Endothelial cell (in vitro differentiated cells): ENCODE measurements around the gene UPF3B. TPM values are rescaled to one million over a fixed set of nuclear protein-coding genes. Genes with fewer than 3 reads are reported as not detected.

Source experiments
- DNase-seq: peaks from one replicate; pipeline ENCODE4 v3.0.0; 2021; ENCODE audit warnings: low spot score
- H3K27ac Mint-ChIP-seq: one replicate; pipeline ENCODE4 v1.8.0; 2021; ENCODE audit warnings: mixed read lengths, inconsistent platforms; ENCODE audit not compliant: unreplicated experiment
- H3K27me3 Mint-ChIP-seq: one replicate; pipeline ENCODE4 v1.8.0; 2021; ENCODE audit warnings: mild to moderate bottlenecking, moderate library complexity, mixed read lengths, inconsistent platforms; ENCODE audit not compliant: unreplicated experiment
- H3K36me3 Mint-ChIP-seq: one replicate; pipeline ENCODE4 v1.8.0; 2021; ENCODE audit warnings: mild to moderate bottlenecking, low read depth, mixed read lengths, inconsistent platforms; ENCODE audit not compliant: unreplicated experiment
- H3K4me1 Mint-ChIP-seq: one replicate; pipeline ENCODE4 v1.8.0; 2021; ENCODE audit warnings: mild to moderate bottlenecking, mixed read lengths, inconsistent platforms; ENCODE audit not compliant: unreplicated experiment
- H3K4me3 Mint-ChIP-seq: one replicate; pipeline ENCODE4 v1.8.0; 2021; ENCODE audit warnings: mild to moderate bottlenecking, mixed read lengths, inconsistent platforms; ENCODE audit not compliant: unreplicated experiment
- H3K9me3 Mint-ChIP-seq: one replicate; pipeline ENCODE4 v1.8.0; 2021; ENCODE audit warnings: mixed read lengths, inconsistent platforms; ENCODE audit not compliant: unreplicated experiment
- total RNA-seq: library from RNA; stranded (reverse); fragmentation: NEBNext Ultra II Directional; extraction: Animal tissue kit (Norgen Biotek cat#: 25700); gene quantifications from one replicate; pipeline ENCODE4 v1.2.1, GENCODE V29; 2021; ENCODE audit not compliant: unreplicated experiment
- TF ChIP-seq, protein P1 (sequence below): fragments of 200-600 bp; sonication (generic); IDR thresholded peaks from one replicate; pipeline ENCODE4 v1.5.0; 2021; ENCODE audit warnings: antibody characterized with exemption; ENCODE audit not compliant: unreplicated experiment

UPF3B gene
- total RNA-seq, 1 donor from 2014 or later, result 11.8 TPM

DNA sequence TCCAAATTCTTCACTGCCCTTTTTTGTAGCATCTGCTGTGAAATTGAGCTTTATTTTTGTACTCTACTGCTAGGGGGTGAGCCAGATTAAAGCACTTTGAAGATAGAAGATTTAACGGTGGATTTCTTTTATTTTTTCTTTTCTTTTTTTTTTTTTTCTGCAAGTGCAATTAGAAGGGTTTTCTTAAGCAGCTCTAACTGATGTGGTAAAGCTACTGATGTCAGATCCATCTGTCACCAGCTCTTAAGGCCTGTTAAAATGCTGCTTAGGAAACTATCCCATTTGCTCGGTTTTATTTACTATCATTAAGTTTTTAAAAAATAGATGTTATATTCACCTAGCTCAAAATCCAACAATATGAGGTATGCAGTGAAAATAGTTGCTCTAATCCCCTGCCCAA lies 26.0 kb upstream of the UPF3B start:
- H3K27me3 Mint-ChIP-seq, result no peaks in the 10 kb centered on the region
- DNase-seq, result no peak
- H3K36me3 Mint-ChIP-seq, result no peaks in the 10 kb centered on the region
- H3K9me3 Mint-ChIP-seq, result no peaks in the 10 kb centered on the region
- TF ChIP-seq, protein P1, sequence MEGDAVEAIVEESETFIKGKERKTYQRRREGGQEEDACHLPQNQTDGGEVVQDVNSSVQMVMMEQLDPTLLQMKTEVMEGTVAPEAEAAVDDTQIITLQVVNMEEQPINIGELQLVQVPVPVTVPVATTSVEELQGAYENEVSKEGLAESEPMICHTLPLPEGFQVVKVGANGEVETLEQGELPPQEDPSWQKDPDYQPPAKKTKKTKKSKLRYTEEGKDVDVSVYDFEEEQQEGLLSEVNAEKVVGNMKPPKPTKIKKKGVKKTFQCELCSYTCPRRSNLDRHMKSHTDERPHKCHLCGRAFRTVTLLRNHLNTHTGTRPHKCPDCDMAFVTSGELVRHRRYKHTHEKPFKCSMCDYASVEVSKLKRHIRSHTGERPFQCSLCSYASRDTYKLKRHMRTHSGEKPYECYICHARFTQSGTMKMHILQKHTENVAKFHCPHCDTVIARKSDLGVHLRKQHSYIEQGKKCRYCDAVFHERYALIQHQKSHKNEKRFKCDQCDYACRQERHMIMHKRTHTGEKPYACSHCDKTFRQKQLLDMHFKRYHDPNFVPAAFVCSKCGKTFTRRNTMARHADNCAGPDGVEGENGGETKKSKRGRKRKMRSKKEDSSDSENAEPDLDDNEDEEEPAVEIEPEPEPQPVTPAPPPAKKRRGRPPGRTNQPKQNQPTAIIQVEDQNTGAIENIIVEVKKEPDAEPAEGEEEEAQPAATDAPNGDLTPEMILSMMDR, result no peak
- no peak overlapping the region for H3K27ac Mint-ChIP-seq
- H3K4me3 Mint-ChIP-seq, result no peak overlapping the region
- peaks cover 12% of the 10 kb centered on the region for H3K4me1 Mint-ChIP-seq

GRCh38 chrX:119871599-119872395 lies 19.0 kb upstream of the UPF3B start, which contains the start of the genes NDUFA1 and RNF113A:
Gene NDUFA1, plus strand, starts transcription at chrX:119871832. Its CDS starts 80 bp downstream, at chrX:119871912.
Gene RNF113A, minus strand, starts transcription at chrX:119871733. Its CDS starts 120 bp downstream, at chrX:119871613.
- TF ChIP-seq, protein P1, result no peak
- H3K27ac Mint-ChIP-seq, result peak within 1 kb of the TSS; percentile 96
- H3K4me1 Mint-ChIP-seq, result peaks cover 14% of the 10 kb centered on the region
- H3K9me3 Mint-ChIP-seq, result no peaks in the 10 kb centered on the region
- peak; percentile 66 for DNase-seq
- H3K27me3 Mint-ChIP-seq, result peaks cover 6% of the 10 kb centered on the region
- no peaks in the 10 kb centered on the region for H3K36me3 Mint-ChIP-seq
- peak within 1 kb of the TSS; percentile 96 for H3K4me3 Mint-ChIP-seq

DNA sequence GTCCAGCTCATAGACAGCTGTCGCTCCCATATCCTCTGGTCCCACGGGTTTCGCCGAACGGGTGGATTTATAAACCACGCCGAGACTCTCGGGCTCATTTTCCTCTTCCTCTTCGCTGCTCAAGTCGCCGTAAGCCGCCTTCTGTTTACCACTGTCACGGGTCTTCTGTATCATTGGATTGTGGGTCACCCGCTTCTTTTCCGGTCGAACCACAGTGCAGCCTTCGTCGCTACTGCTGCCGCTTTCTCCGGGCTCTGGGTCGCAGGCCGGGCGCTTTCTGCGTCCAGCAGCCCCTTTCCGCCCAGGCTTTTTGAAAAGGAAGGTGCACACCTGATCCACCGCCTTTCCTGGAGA lies 18.5 kb upstream of the UPF3B start:
- peak overlapping the region; percentile 96 for H3K4me3 Mint-ChIP-seq
- peak; percentile 11 for DNase-seq
- no peaks in the 10 kb centered on the region for H3K36me3 Mint-ChIP-seq
- no peaks in the 10 kb centered on the region for H3K9me3 Mint-ChIP-seq
- peaks cover 14% of the 10 kb centered on the region for H3K4me1 Mint-ChIP-seq
- H3K27ac Mint-ChIP-seq, result peak overlapping the region; percentile 96
- TF ChIP-seq, protein P1, result no peak
- H3K27me3 Mint-ChIP-seq, result peaks cover 6% of the 10 kb centered on the region

- TF ChIP-seq, protein P1, result no peak
- Mint-ChIP-seq H3K9me3 (no peaks in the 10 kb centered on the region), H3K36me3 (no peaks in the 10 kb centered on the region), H3K27ac (peak overlapping the region; percentile 96), H3K4me1 (peaks cover 14% of the 10 kb centered on the region), H3K4me3 (peak overlapping the region; percentile 96), H3K27me3 (peaks cover 6% of the 10 kb centered on the region)
- peak; percentile 5 for DNase-seq
These were observed 17.9 kb upstream of the UPF3B start for GRCh38 chrX:119870626-119871131.

- Mint-ChIP-seq H3K4me3 (peak overlapping the region; percentile 99), H3K27ac (peak overlapping the region; percentile 84)
- no peak for DNase-seq
These were observed 681 bp upstream of the UPF3B start for GRCh38 chrX:119853444-119853843.

More at GRCh38 chrX:119853444-119853843, 681 bp upstream of the UPF3B start:
- TF ChIP-seq, protein P1, result no peak
- Mint-ChIP-seq H3K4me1 (peaks cover 6% of the 10 kb centered on the region), H3K36me3 (peaks cover 2% of the 10 kb centered on the region), H3K9me3 (no peaks in the 10 kb centered on the region), H3K27me3 (no peaks in the 10 kb centered on the region)
